ENCODE measurements around the gene B3GNT3.
"Not testable (repeated sequence)": the region's sequence is repeated elsewhere in the genome, so short reads cannot be mapped to it uniquely, and the experiment has no call there.

The B3GNT3 gene

DNA sequence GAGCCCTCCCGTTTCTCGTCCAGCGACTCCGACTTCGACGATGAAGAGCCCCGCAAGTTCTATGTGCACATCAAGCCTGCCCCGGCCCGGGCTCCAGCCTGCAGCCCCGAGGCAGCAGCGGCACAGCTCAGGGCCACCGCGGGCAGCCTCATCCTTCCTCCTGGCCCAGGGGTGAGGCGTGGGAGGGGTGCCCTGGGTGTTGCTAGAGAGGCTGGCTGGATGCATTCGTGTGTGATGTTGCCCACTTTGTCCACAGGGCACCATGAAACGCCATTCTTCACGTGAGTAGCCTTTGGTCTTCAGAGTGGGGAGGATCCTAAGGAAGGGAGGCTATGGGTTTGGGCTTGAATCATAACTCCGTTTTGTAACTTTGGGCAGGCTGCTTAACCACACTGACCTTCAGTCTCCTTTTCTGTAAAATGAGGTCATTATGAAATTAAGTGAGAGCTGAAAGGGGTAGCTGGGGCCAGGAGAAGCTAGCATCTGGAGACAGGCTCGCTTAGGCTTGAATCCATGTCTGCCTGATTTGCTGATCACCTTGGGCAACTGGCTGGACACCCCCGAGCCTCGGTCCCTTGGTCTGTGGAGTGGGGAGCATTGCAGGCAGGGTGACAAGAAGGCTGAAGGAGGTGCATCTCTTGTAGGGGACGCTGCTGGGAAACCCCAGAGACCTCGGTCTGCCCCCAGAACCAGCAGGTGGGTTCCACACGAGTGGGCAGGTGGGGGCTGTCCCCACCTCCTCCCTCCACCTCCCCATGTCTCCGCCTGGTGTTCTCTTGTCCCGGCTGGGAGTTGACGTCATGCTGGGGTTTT is 18.7 kb upstream of the B3GNT3 start:
- H3K27me3 ChIP-seq (ENCODE audit: insufficient read depth, poor library complexity, severe bottlenecking) = no peaks in the 10 kb centered on the region
- no peak overlapping the region for H3K27ac ChIP-seq (ENCODE audit: poor library complexity, severe bottlenecking)
- TF ChIP-seq, protein P1, sequence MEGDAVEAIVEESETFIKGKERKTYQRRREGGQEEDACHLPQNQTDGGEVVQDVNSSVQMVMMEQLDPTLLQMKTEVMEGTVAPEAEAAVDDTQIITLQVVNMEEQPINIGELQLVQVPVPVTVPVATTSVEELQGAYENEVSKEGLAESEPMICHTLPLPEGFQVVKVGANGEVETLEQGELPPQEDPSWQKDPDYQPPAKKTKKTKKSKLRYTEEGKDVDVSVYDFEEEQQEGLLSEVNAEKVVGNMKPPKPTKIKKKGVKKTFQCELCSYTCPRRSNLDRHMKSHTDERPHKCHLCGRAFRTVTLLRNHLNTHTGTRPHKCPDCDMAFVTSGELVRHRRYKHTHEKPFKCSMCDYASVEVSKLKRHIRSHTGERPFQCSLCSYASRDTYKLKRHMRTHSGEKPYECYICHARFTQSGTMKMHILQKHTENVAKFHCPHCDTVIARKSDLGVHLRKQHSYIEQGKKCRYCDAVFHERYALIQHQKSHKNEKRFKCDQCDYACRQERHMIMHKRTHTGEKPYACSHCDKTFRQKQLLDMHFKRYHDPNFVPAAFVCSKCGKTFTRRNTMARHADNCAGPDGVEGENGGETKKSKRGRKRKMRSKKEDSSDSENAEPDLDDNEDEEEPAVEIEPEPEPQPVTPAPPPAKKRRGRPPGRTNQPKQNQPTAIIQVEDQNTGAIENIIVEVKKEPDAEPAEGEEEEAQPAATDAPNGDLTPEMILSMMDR (IDR thresholded peaks at IDR 0.05; ENCODE audit: poor library complexity, severe bottlenecking) = no peak
- no peaks in the 10 kb centered on the region for H3K4me1 ChIP-seq (ENCODE audit: insufficient read depth, poor library complexity, severe bottlenecking)
- DNase-seq (ENCODE audit: low spot score) = no peak
- no peaks in the 10 kb centered on the region for H3K36me3 ChIP-seq (ENCODE audit: low read depth)
- no peak overlapping the region for H3K4me3 ChIP-seq (ENCODE audit: severe bottlenecking)
- no peak for ATAC-seq (ENCODE audit: low read depth)
- no peaks in the 10 kb centered on the region for H3K9me3 ChIP-seq (ENCODE audit: severe bottlenecking)

GRCh38 chr19:17777840-17778239 is 17.1 kb upstream of the B3GNT3 start:
- not testable (repeated sequence) for H3K9me3 ChIP-seq (ENCODE audit: severe bottlenecking); H3K27me3 ChIP-seq (ENCODE audit: insufficient read depth, poor library complexity, severe bottlenecking); H3K36me3 ChIP-seq (ENCODE audit: low read depth); DNase-seq (ENCODE audit: low spot score); H3K4me1 ChIP-seq (ENCODE audit: insufficient read depth, poor library complexity, severe bottlenecking); ATAC-seq (ENCODE audit: low read depth); H3K27ac ChIP-seq (ENCODE audit: poor library complexity, severe bottlenecking); H3K4me3 ChIP-seq (ENCODE audit: severe bottlenecking)

DNA sequence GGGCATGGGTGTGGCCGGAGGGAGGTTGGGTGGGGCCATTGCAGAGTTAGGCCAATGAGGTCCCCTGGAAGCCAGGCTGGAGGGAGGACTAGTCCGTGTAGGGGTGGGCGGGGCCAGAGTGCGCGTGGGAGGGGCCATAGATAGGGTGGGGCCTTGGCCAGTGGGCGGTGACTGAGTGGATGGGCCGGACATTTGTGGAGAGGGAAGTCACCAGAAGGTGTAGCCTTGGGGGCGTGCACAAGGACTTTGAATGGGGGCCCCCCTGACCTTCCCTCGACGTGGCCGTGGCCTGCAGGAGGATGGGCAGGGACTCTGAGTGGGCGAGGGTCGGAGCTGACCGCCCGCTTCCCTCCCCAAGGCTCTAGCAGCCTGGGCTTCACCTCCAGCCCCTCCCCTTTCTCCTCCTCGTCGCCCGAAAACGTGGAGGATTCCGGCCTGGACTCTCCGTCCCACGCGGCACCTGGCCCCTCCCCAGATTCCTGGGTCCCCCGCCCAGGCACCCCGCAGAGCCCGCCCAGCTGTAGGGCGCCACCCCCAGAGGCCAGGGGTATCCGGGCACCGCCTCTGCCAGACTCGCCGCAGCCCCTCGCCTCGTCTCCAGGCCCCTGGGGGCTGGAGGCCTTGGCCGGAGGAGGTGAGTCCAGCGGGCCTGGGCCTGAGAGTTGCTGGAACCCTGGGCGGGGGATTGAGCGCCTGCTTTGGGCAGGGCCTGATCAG is 16.5 kb upstream of the B3GNT3 start:
- TF ChIP-seq, protein P1 (IDR thresholded peaks at IDR 0.05; ENCODE audit: poor library complexity, severe bottlenecking) = no peak
- Histone ChIP-seq H3K27ac (ENCODE audit: poor library complexity, severe bottlenecking) (peak overlapping the region; percentile 12), H3K36me3 (ENCODE audit: low read depth) (no peaks in the 10 kb centered on the region), H3K4me1 (ENCODE audit: insufficient read depth, poor library complexity, severe bottlenecking) (no peaks in the 10 kb centered on the region), H3K4me3 (ENCODE audit: severe bottlenecking) (peak overlapping the region; percentile 33), H3K9me3 (ENCODE audit: severe bottlenecking) (no peaks in the 10 kb centered on the region), H3K27me3 (ENCODE audit: insufficient read depth, poor library complexity, severe bottlenecking) (no peaks in the 10 kb centered on the region)
- peak; percentile 91 for DNase-seq (ENCODE audit: low spot score)
- ATAC-seq (ENCODE audit: low read depth) = peak; percentile 83

DNA sequence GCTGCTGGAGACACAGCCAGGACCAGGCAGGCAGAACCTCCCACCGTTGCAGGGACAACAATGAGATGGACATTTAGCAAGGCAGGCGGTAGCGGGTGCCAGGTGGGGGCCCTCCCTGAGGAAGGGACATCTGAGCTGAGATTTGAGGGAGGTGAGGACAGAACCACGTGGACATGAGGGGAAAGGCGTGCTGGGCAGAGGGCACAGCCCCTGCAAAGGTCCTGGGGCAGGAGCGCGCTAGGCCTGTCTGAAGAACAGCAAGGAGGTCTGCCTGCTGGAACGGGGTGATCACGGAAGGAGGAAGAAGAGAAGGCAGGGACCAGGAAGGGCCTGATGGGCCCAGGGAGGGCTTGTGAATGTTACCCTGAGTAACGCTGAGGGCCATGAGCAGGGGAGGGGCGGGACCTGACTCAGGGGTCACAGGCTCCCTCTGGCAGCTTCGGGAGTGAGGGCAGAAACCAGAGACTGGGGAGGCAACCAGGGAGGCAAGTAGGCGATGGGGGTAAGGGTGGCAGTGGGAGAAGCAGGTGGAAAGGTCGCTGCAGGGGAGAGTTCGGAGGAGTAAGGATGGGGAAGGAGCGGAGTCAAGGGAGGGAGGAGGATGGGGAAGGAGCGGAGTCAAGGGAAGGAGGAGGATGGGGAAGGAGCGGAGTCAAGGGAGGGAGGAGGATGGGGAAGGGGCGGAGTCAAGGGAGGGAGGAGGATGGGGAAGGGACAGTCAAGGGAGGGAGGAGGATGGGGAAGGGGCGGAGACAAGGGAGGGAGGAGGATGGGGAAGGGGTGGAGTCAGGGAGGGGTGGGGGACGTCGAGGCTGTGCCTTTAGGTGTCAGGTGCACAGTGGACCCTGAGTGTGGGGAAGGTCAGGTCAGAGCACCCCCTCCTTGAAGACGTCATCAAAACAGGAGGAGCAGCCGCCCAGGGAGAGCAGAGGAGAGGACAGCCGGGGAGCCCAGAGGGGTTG is 15.7 kb upstream of the B3GNT3 start:
- Histone ChIP-seq H3K36me3 (ENCODE audit: low read depth) (no peaks in the 10 kb centered on the region), H3K27ac (ENCODE audit: poor library complexity, severe bottlenecking) (peak overlapping the region; percentile 12), H3K9me3 (ENCODE audit: severe bottlenecking) (no peaks in the 10 kb centered on the region), H3K4me3 (ENCODE audit: severe bottlenecking) (peak overlapping the region; percentile 33), H3K27me3 (ENCODE audit: insufficient read depth, poor library complexity, severe bottlenecking) (no peaks in the 10 kb centered on the region), H3K4me1 (ENCODE audit: insufficient read depth, poor library complexity, severe bottlenecking) (no peaks in the 10 kb centered on the region)
- TF ChIP-seq, protein P1 (IDR thresholded peaks at IDR 0.05; ENCODE audit: poor library complexity, severe bottlenecking) = no peak
- ATAC-seq (ENCODE audit: low read depth) (peak; percentile 8), DNase-seq (ENCODE audit: low spot score) (no peak)

DNA sequence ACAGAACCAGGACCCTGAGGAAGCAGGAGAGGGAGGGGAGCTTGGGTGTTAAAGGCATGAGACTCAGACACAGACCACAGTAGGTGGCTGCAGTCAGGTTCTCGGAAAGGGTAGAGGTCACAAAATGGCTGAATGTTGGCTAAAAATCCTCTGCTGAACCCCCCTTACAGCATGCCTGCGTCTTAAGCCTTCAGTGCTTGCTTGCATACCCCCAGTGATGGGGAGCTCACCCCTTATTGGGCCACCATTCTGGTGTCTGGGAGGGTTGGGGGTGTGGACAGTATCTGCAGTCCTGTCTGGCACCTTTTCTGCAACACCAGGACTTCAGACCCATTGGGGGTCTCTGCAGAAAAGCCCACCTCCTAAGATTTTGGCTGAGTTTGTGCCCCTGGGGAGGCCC is 14.2 kb upstream of the B3GNT3 start:
- no peak overlapping the region for H3K27ac ChIP-seq (ENCODE audit: poor library complexity, severe bottlenecking)
- H3K27me3 ChIP-seq (ENCODE audit: insufficient read depth, poor library complexity, severe bottlenecking) = no peaks in the 10 kb centered on the region
- TF ChIP-seq, protein P1 (IDR thresholded peaks at IDR 0.05; ENCODE audit: poor library complexity, severe bottlenecking) = no peak
- no peak for ATAC-seq (ENCODE audit: low read depth)
- H3K4me1 ChIP-seq (ENCODE audit: insufficient read depth, poor library complexity, severe bottlenecking) = no peaks in the 10 kb centered on the region
- DNase-seq (ENCODE audit: low spot score) = no peak
- no peaks in the 10 kb centered on the region for H3K36me3 ChIP-seq (ENCODE audit: low read depth)
- H3K4me3 ChIP-seq (ENCODE audit: severe bottlenecking) = no peak overlapping the region
- H3K9me3 ChIP-seq (ENCODE audit: severe bottlenecking) = no peaks in the 10 kb centered on the region

DNA sequence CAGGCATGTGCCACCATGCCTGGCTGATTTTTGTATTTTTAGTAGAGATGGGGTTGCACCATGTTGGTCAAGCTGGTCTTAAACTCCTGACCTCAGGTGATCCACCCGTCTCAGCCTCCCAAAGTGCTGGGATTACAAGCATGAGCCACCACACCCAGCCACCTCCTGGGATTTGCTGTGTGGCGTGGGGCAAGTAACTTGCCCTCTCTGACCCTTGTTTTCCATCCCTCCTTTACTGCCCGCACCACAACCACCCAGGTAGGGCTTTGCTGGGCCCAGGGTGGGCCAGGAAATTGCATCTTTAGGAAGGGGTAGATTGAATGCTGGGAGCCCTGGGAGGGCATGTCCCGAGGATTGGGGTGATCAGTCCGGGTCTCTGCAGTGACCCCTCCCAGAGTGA is 11.2 kb upstream of the B3GNT3 start:
- H3K4me3 ChIP-seq (ENCODE audit: severe bottlenecking); H3K9me3 ChIP-seq (ENCODE audit: severe bottlenecking); ATAC-seq (ENCODE audit: low read depth); DNase-seq (ENCODE audit: low spot score); H3K27me3 ChIP-seq (ENCODE audit: insufficient read depth, poor library complexity, severe bottlenecking); H3K4me1 ChIP-seq (ENCODE audit: insufficient read depth, poor library complexity, severe bottlenecking); H3K27ac ChIP-seq (ENCODE audit: poor library complexity, severe bottlenecking); H3K36me3 ChIP-seq (ENCODE audit: low read depth): not testable (repeated sequence)

Measured in RWPE2 (cell line).